Tibial artery (tissue), 4 donors: Measurements from ENCODE around the gene MT3.
A peak's percentile ranks its signal among the peaks of the same experiment; 100 is the strongest.

Experiments
- DNase-seq, 2 donors: peaks; one replicate each; pipeline ENCODE4 v3.0.0-alpha.2; 2019
- H3K27ac ChIP-seq, 2 donors: fragments of 200-600 bp; sonication (generic) in 1 of 2; 1 replicate in 1 of 2; 2 replicates in 1 of 2; pipeline ENCODE4 v1.5.1; 2018 to 2019; ENCODE audit warnings: mild to moderate bottlenecking in 1 of 2
- H3K27me3 ChIP-seq, 2 donors: fragments of 200-600 bp; sonication (generic) in 1 of 2; one replicate each; pipeline versions ENCODE4 v1.5.1 to v1.6.0; 2016 to 2019
- H3K36me3 ChIP-seq, 3 donors: fragments of 200-600 bp; sonication (generic) in 2 of 3; one replicate each; pipeline ENCODE4 v1.5.1; 2016 to 2019; ENCODE audit warnings: mild to moderate bottlenecking in 2 of 3
- H3K4me1 ChIP-seq, 4 donors: fragments of 200-600 bp; sonication (generic) in 2 of 4; 1 replicate in 3 of 4; 2 replicates in 1 of 4; pipeline ENCODE4 v1.5.1; 2016 to 2019
- H3K4me3 ChIP-seq, 2 donors: fragments of 200-600 bp; sonication (generic) in 1 of 2; 1 replicate in 1 of 2; 2 replicates in 1 of 2; pipeline ENCODE4 v1.5.1; 2018 to 2019; ENCODE audit warnings: mild to moderate bottlenecking in 2 of 2
- H3K9me3 ChIP-seq, 3 donors: fragments of 200-600 bp; sonication (generic) in 1 of 3; one replicate each; pipeline ENCODE4 v1.5.1; 2016 to 2019
- CTCF ChIP-seq, 2 experiments: fragments of 200-600 bp in 1 of 2; fragments of 450-650 bp in 1 of 2; IDR thresholded peaks; one replicate each; pipeline ENCODE4 v1.5.1; 2017 to 2019; ENCODE audit warnings: antibody characterized with exemption in 2 of 2, mild to moderate bottlenecking in 1 of 2, moderate library complexity in 1 of 2
- intact Hi-C: fragments of 100-400 bp; cut with DNase I; formaldehyde crosslinking; loops from one replicate; pipeline ENCODE4 v1.15.0; 2023; ENCODE audit warnings: low total_unique reads

The MT3 gene

GRCh38 chr16:56639045-56639444 lies 49.7 kb downstream of the MT3 start:
- Histone ChIP-seq H3K4me1 (peaks cover 0 to 50% (median 34%) of the 10 kb centered on the region in 4 donors), H3K27ac (peak overlapping the region; percentile 79 to 82), H3K36me3 (no peaks in the 10 kb centered on the region), H3K4me3 (peak overlapping the region in 1 of 2 donors; percentile 57), H3K9me3 (no peaks in the 10 kb centered on the region), H3K27me3 (no peaks in the 10 kb centered on the region)
- TF ChIP-seq CTCF (IDR thresholded peaks at IDR 0.05), result no peak
- intact Hi-C loops, result no loop called here
- no peak for DNase-seq

GRCh38 chr16:56640076-56640475 lies 50.7 kb downstream of the MT3 start:
- H3K27me3 ChIP-seq, result no peaks in the 10 kb centered on the region
- no peak overlapping the region for H3K27ac ChIP-seq
- no peak for TF ChIP-seq CTCF (IDR thresholded peaks at IDR 0.05)
- no peaks in the 10 kb centered on the region for H3K36me3 ChIP-seq
- H3K4me1 ChIP-seq, result peaks cover 0 to 40% (median 29%) of the 10 kb centered on the region in 4 donors
- no peaks in the 10 kb centered on the region for H3K9me3 ChIP-seq
- DNase-seq, result no peak
- H3K4me3 ChIP-seq, result no peak overlapping the region
- intact Hi-C loops, result loop anchor here (5.0 kb wide), 1 partner anchor 33 kb away; the partner anchor contains the start of gene MT2A
